Activated naive CD4-positive, alpha-beta T cell treated with anti-CD3 and anti-CD28 coated beads for 36 hours (primary cell): ENCODE measurements around the gene GNB5. TPM values are rescaled to one million over a fixed set of nuclear protein-coding genes. Genes with fewer than 3 reads are reported as not detected.
"Not testable (repeated sequence)": the region's sequence is repeated elsewhere in the genome, so short reads cannot be mapped to it uniquely, and the experiment has no call there.

Experiments used
- CTCF ChIA-PET: fragments of 350-600 bp; sonication (Branson Sonifier 250); formaldehyde crosslinking; loops from one replicate; lab custom pipeline; 2021; ENCODE audit warnings: antibody characterized with exemption; lab: Charles Lee
- DNase-seq: peaks from one replicate; pipeline ENCODE4 v3.0.0-alpha.2; 2020
- H3K27ac Mint-ChIP-seq: one replicate; pipeline ENCODE4 v1.8.0; 2021; ENCODE audit warnings: mild to moderate bottlenecking, mixed read lengths
- H3K27me3 Mint-ChIP-seq: one replicate; pipeline ENCODE4 v1.8.0; 2021; ENCODE audit warnings: low read depth, mixed read lengths
- H3K36me3 Mint-ChIP-seq: one replicate; pipeline ENCODE4 v1.8.0; 2021; ENCODE audit warnings: low read depth, mixed read lengths
- H3K4me1 Mint-ChIP-seq: one replicate; pipeline ENCODE4 v1.8.0; 2021; ENCODE audit warnings: low read depth, mixed read lengths
- H3K4me3 Mint-ChIP-seq: one replicate; pipeline ENCODE4 v1.8.0; 2021; ENCODE audit warnings: mild to moderate bottlenecking, moderate library complexity, mixed read lengths
- H3K9me3 Mint-ChIP-seq: one replicate; pipeline ENCODE4 v1.8.0; 2021; ENCODE audit warnings: mixed read lengths
- intact Hi-C: fragments of 100-400 bp; cut with micrococcal nuclease; formaldehyde crosslinking; loops from one replicate; pipeline ENCODE4 v1.15.1; 2023
- total RNA-seq, 2 experiments: library from RNA; stranded (reverse); gene quantifications; one replicate each; pipeline ENCODE4 v1.2.3, GENCODE V29; 2021

Gene GNB5
- total RNA-seq, 2 experiments from 2014 or later: 23.2 to 23.6 TPM

DNA sequence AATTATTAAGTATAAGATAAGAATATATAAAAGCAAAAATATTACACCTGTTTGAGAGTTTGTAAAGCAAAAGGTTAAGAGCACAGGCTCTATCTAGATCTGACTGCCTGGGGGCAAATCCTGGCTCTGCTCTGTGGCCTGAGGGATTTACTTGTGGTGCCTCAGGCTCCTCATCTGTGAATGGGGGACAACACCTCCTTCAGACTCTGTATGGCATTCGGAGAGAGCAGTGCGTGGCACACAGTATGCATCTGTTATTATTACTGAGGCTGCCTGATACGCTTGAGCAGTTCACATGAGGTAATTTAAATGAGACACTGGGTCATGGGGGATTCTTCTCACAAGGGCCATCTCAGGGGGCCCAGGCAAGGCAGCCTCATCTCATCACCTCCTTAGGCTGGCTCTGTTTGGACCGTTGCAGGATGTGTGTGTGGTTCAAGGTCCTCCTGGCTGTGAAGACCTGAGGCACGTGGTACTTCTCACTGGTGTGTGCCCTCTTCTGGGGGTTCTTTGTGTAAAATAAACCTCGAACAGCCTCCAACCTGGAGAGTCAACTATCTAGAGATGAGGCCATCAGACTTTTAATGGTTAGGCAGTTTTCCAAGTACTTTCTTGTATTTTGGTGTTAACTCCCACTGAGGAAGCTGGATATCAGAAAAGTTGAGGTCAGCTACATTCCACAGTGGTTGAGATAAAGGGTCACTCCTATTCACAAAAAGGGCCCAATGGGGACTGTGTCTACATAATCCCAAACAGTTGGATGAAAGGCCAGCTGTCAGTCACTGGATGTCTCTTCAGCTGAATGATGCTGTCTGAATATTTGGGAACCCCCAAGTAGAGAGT, 9.0 kb downstream of the GNB5 start:
- CTCF ChIA-PET: interaction anchor here (1.0 to 1.1 kb wide), 2 partner anchors 26 to 45 kb away, joined by 3 to 5 read pairs; no protein-coding TSS in a partner anchor
- Mint-ChIP-seq H3K9me3 (no peaks in the 10 kb centered on the region), H3K36me3 (no peaks in the 10 kb centered on the region), H3K27ac (no peak overlapping the region), H3K4me3 (no peak overlapping the region), H3K4me1 (peaks cover 15% of the 10 kb centered on the region), H3K27me3 (no peaks in the 10 kb centered on the region)
- intact Hi-C loops: loop anchor here (2.0 kb wide), 1 partner anchor 383 kb away; no protein-coding TSS in a partner anchor
- no peak for DNase-seq

DNA sequence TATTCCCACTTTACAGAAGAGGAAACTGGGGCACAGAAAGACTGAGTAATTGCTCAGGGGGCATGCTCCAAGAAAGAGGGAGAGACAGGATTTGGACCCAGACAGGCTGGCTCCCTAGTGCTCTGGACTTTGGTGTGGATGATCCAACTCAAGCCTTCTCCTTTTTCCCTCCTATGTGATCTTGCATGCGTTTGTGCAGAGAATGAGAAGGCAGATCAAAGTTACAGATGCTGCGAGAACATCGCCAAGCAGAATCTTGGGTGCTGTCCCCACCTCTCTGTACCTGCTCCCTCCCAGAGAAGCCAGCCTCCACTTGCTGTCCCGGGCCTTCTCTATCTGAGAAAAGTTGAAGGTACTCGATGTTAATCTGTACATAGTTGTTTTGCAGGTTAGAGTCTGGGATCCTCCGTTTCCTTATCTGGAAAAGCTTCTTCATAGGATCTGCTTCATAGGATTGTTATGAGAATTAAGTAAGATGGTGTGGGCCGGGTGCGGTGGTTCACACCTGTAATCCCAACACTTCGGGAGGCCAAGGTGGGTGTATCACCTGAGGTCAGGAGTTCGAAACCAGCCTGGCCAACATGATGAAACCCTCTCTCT, 10.2 kb downstream of the GNB5 start:
- Mint-ChIP-seq H3K4me3 (peak overlapping the region; percentile 87), H3K27me3 (no peaks in the 10 kb centered on the region), H3K27ac (peak overlapping the region; percentile 30), H3K9me3 (no peaks in the 10 kb centered on the region), H3K4me1 (peaks cover 19% of the 10 kb centered on the region), H3K36me3 (no peaks in the 10 kb centered on the region)
- CTCF ChIA-PET: interaction anchor here (0.9 to 1.3 kb wide), 2 partner anchors 9 to 28 kb away, joined by 3 read pairs; no protein-coding TSS in a partner anchor
- intact Hi-C loops: loop anchor here (1.0 kb wide), 2 partner anchors 27 to 40 kb away; no protein-coding TSS in a partner anchor
- DNase-seq: no peak

DNA sequence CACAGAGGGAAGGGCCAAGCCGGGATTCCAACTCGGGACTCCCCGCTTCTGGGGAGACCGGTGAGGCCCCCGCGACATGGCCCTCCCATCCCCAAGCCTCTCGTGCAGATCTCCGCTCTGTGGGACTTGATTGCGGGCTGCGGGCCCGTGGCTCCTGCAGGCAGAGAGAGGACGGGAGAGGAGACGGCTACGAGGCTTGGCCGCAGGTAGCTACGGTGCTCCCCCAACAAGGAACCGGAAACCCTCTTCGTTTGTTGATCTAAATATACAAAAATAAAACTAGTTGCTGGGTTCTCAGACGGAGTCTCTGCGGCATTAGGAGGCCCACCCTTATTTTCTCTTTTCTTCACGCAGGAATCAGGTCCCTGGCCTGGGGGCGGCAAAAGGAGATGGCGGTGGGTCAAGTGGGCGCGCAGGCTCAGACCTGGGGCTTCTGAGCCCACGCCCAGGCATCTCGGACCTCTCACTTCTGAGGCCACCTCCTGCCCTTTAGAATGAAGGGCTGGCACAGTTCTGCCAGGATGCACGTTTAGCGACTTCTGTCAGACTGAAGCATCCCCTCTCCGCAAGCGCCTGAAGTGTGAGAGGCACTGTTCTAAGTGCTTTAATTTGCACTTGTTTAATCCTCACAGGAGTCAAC, 10.9 kb downstream of the GNB5 start:
- Mint-ChIP-seq H3K27ac (peak overlapping the region; percentile 75), H3K36me3 (no peaks in the 10 kb centered on the region), H3K27me3 (no peaks in the 10 kb centered on the region), H3K4me3 (peak overlapping the region; percentile 87), H3K9me3 (no peaks in the 10 kb centered on the region), H3K4me1 (peaks cover 19% of the 10 kb centered on the region)
- DNase-seq: peak; percentile 58
- intact Hi-C loops: loop anchor here (1.0 kb wide), 2 partner anchors 28 to 41 kb away; no protein-coding TSS in a partner anchor
- CTCF ChIA-PET: interaction anchor here (0.9 to 1.3 kb wide), 2 partner anchors 9 to 28 kb away, joined by 3 read pairs; no protein-coding TSS in a partner anchor

DNA sequence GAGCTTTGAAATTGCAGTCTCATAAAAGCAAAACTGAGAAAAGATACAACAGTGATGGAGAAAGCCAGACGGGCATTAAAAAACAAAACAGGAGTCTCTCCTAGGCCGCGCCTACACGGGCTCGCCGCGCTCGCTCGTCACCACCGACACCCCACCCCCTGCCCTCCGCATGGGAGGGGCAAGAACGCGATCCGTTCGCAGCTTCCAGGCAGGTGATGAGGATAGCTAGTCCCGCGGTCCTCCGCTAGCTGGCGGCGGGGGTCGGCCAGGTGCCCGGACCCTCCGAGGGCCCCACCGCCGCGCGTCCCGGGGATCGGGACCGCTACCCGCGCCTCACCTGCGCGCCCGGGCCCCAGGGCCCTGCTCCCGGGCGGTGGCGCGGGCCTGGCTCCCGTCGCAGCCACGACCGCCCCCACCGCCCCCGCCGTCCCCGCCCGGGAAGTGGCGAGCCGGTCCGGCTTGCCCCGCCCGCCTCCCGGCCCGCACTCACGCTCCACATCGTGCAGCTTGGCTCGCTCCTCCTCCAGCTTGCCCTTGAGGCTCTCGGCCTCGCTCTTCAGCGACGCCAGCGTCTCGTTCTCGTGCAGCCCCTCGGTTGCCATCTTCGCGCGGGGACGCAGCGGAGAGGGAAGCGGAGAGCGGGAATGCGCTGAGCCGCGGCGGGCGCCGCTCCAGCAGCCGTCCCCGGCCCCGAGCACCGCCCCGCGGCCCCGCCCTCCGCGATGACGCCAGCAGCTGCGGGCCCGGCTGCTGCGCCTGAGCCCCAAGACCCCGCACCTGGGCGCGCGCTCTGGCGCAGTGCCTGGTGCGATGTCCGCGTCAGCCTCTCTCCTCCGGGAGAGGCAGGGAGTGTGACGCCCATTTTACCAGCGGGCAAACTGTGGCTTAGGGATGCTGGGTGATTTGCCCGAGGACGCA, 11.7 kb downstream of the GNB5 start:
- peak; percentile 91 for DNase-seq
- H3K4me1 Mint-ChIP-seq: peaks cover 19% of the 10 kb centered on the region
- H3K36me3 Mint-ChIP-seq: no peaks in the 10 kb centered on the region
- intact Hi-C loops: loop anchor here (1.0 to 5.0 kb wide), 8 partner anchors 8 to 498 kb away; partner anchors contain the start of genes ATOSA, LEO1 and LYSMD2
- CTCF ChIA-PET: interaction anchor here (0.6 to 1.9 kb wide), 13 partner anchors 8 to 77 kb away, joined by 3 to 18 read pairs (median 3); no protein-coding TSS in a partner anchor
- H3K27ac Mint-ChIP-seq: peak overlapping the region; percentile 92
- H3K27me3 Mint-ChIP-seq: no peaks in the 10 kb centered on the region
- no peaks in the 10 kb centered on the region for H3K9me3 Mint-ChIP-seq
- peak overlapping the region; percentile 87 for H3K4me3 Mint-ChIP-seq

DNA sequence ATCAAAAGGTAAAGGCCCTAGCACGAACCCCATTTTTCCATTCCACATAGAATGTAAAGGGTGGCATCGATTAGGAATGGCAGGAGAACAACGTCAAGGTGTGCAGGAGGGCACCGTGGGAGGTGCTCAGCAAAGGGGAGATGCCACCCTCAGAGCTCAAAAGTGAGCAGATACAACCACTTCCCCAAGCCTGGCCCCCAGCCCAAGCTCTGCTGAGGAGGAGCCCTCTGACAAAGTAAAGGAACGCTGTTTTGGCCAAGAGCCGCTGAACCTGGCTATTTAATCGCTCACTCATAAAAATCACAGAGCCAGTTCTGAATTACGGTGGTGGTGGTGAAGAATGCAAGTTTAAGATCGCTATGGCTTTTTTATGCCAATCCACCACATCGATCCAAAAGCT, 12.4 kb downstream of the GNB5 start:
- intact Hi-C loops: loop anchor here (1.0 to 5.0 kb wide), 6 partner anchors 7 to 499 kb away; partner anchors contain the start of genes ATOSA, LEO1 and LYSMD2
- no peaks in the 10 kb centered on the region for H3K27me3 Mint-ChIP-seq
- peak overlapping the region; percentile 87 for H3K4me3 Mint-ChIP-seq
- H3K9me3 Mint-ChIP-seq: no peaks in the 10 kb centered on the region
- H3K36me3 Mint-ChIP-seq: no peaks in the 10 kb centered on the region
- H3K27ac Mint-ChIP-seq: peak overlapping the region; percentile 80
- CTCF ChIA-PET: interaction anchor here (0.6 to 1.9 kb wide), 13 partner anchors 8 to 78 kb away, joined by 3 to 18 read pairs (median 3); no protein-coding TSS in a partner anchor
- DNase-seq: no peak
- H3K4me1 Mint-ChIP-seq: peaks cover 19% of the 10 kb centered on the region

DNA sequence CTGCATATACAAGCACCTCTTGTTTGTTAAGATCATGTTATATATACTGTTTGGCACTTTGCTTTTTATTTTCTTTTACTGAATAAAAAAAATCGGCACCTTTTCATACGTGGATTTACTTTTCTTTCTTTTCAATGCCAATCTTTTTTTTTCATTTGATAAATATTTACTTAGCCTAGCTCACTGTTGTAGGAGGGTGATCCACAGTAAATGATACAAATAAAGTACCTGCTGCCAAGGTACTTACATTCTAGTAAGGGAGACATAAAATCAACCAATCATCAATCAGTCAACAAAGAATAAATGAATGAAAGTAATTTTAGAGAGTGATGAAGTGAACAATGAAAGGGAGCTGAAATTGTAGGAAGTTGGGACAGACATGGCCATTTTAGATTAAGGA, 18.3 kb downstream of the GNB5 start:
- no peaks in the 10 kb centered on the region for H3K27me3 Mint-ChIP-seq
- CTCF ChIA-PET: interaction anchor here (1.0 kb wide), 1 partner anchor 11 kb away, joined by 3 read pairs; no protein-coding TSS in a partner anchor
- H3K4me3 Mint-ChIP-seq: no peak overlapping the region
- no peaks in the 10 kb centered on the region for H3K36me3 Mint-ChIP-seq
- H3K4me1 Mint-ChIP-seq: peaks cover 29% of the 10 kb centered on the region
- H3K9me3 Mint-ChIP-seq: no peaks in the 10 kb centered on the region
- DNase-seq: no peak
- no peak overlapping the region for H3K27ac Mint-ChIP-seq
- intact Hi-C loops: no loop called here

DNA sequence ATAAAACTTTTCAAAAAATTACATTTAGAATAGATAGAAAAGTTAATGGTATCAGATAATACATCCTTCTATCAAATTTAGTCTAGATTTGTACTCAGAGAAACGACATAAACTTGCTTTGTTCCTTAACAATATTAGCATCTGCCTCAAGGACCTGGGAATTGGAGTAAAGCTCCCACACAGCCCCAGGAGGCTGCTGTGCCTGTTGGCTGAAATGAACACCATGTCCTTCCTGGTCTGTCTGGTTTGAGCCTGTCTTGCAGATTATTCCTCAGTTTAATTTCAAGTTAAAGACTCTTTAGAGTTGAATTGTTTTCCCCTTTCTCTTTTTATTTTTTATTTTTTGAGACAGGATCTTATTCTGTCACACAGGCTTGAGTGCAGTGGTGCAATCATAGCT, 19.4 kb downstream of the GNB5 start:
- DNase-seq: no peak
- H3K36me3 Mint-ChIP-seq: no peaks in the 10 kb centered on the region
- H3K4me1 Mint-ChIP-seq: peaks cover 31% of the 10 kb centered on the region
- no peak overlapping the region for H3K27ac Mint-ChIP-seq
- H3K4me3 Mint-ChIP-seq: no peak overlapping the region
- no peaks in the 10 kb centered on the region for H3K9me3 Mint-ChIP-seq
- no peaks in the 10 kb centered on the region for H3K27me3 Mint-ChIP-seq
- CTCF ChIA-PET: interaction anchor here (1.0 to 1.6 kb wide), 5 partner anchors 7 to 56 kb away, joined by 3 to 9 read pairs (median 4); no protein-coding TSS in a partner anchor
- intact Hi-C loops: loop anchor here (1.0 to 2.0 kb wide), 2 partner anchors 7 to 37 kb away; no protein-coding TSS in a partner anchor

DNA sequence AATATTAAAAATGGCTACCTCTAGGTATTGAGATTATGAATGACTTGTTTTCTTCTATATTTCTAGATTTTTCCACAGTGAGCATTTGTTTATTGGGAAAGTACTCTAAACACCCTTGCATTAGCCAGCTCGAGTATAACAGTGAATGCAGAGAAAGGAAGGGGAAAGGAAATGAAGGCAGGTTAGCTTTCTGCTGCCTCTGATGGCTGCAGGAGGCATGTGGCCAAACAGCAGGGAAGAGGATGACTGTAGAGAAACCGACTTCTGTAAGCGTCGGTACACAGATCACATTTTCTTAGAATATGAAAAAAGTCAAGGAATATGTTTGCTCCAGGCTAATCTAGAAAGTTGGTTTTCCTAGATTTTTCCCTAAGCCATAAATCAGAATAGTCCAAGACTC, 19.8 kb downstream of the GNB5 start:
- Mint-ChIP-seq H3K4me3 (peak overlapping the region; percentile 49), H3K4me1 (peaks cover 30% of the 10 kb centered on the region), H3K9me3 (no peaks in the 10 kb centered on the region), H3K27ac (no peak overlapping the region), H3K36me3 (no peaks in the 10 kb centered on the region), H3K27me3 (no peaks in the 10 kb centered on the region)
- CTCF ChIA-PET: interaction anchor here (0.6 to 1.6 kb wide), 8 partner anchors 8 to 326 kb away, joined by 3 to 9 read pairs (median 4); no protein-coding TSS in a partner anchor
- DNase-seq: peak; percentile 45
- intact Hi-C loops: loop anchor here (1.0 to 2.0 kb wide), 2 partner anchors 8 to 37 kb away; no protein-coding TSS in a partner anchor

DNA sequence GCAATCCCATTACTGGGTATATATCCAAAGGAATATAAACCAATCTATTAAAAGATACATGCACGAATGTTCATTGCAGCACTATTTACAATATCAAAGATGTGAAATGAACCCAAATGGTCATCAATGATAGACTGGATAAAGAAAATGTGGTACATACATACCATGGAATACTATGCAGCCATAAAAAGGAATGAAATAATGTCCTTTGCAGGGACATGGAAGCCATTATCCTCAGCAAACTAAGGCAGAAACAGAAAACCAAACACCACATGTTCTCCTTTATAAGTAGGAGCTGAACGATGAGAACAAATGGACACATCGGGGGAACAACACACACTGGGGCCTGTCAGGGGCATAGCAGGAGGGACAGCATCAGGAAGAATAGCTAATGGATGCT, 21.0 kb downstream of the GNB5 start:
- not testable (repeated sequence) for H3K27me3 Mint-ChIP-seq, H3K27ac Mint-ChIP-seq, H3K9me3 Mint-ChIP-seq, H3K4me3 Mint-ChIP-seq, H3K36me3 Mint-ChIP-seq, DNase-seq
- intact Hi-C loops: loop anchor here (2.0 kb wide), 1 partner anchor 39 kb away; no protein-coding TSS in a partner anchor
- H3K4me1 Mint-ChIP-seq: peaks cover 41% of the 10 kb centered on the region
- CTCF ChIA-PET: interaction anchor here (0.6 kb wide), 1 partner anchor 89 kb away, joined by 4 read pairs; no protein-coding TSS in a partner anchor

DNA sequence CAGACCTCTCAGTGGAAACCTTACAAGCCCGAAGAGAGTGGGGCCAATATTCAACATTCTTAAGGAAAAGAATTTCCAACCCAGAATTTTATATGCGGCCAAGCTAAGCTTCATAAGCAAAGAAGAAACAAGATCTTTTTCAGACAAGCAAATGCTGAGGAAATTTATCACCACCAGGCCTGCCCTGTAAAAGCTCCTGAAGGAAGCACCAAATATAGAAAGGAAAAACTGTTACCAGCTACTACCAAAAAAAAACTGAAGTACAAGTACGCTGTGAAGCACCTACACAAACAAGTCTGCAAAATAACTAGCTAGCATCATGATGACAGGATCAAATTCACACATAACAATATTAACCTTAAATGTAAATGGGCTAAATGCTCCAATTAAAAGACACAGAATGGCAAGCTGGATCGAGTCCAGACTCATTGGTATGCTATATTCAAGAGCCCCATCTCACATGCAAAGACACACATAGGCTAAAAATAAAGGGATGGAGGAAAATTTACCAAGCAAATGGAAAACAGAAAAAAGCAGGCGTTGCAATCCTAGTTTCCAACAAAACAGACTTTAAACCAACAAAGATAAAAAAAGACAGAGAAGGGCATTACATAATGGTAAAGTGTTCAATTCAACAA, 25.6 kb downstream of the GNB5 start:
- H3K4me1 Mint-ChIP-seq: peaks cover 39% of the 10 kb centered on the region
- DNase-seq, H3K4me3 Mint-ChIP-seq, H3K36me3 Mint-ChIP-seq, H3K9me3 Mint-ChIP-seq, H3K27ac Mint-ChIP-seq, H3K27me3 Mint-ChIP-seq: not testable (repeated sequence)
- CTCF ChIA-PET: interaction anchor here (0.6 to 4.4 kb wide), 6 partner anchors 13 to 102 kb away, joined by 3 to 25 read pairs (median 7); no protein-coding TSS in a partner anchor
- intact Hi-C loops: loop anchor here (1.0 kb wide), 1 partner anchor 14 kb away; no protein-coding TSS in a partner anchor
